PC-9 (cell line): Measurements from ENCODE around the gene OCA2. TPM values are rescaled to one million over a fixed set of nuclear protein-coding genes. Genes with fewer than 3 reads are reported as not detected.

Experiments used
- BruUV-seq: library from RNA; stranded (reverse); fragments of 400-500 nt; replicated peaks from 2 replicates; lab custom pipeline; 2021; lab: Mats Ljungman, UMichigan
- CTCF ChIA-PET: fragments of 300-600 bp; sonication (Branson Sonifier 250); formaldehyde crosslinking; loops from one replicate; lab custom pipeline; 2022; ENCODE audit warnings: antibody characterized with exemption; lab: Charles Lee
- POLR2A ChIA-PET: fragments of 300-600 bp; sonication (Branson Sonifier 250); formaldehyde crosslinking; loops from one replicate; lab custom pipeline; 2022; ENCODE audit warnings: antibody characterized with exemption; ENCODE audit not compliant: unreplicated experiment; lab: Charles Lee
- DNase-seq, 2 experiments: peaks; one replicate each; pipeline versions ENCODE4 v3.0.0 to v3.0.0-alpha.2; 2015 to 2022; ENCODE audit warnings: mixed read lengths in 1 of 2
- H2AFZ ChIP-seq: fragments of 200-600 bp; sonication (generic); 2 replicates; pipeline ENCODE4 v1.8.1; 2017; ENCODE audit warnings: antibody characterized with exemption
- H3F3A ChIP-seq: fragments of 200-600 bp; sonication (generic); 2 replicates; pipeline ENCODE4 v1.8.1; 2017; ENCODE audit warnings: antibody characterized with exemption, mild to moderate bottlenecking, low read depth; ENCODE audit not compliant: insufficient read depth
- H3K27ac ChIP-seq: fragments of 200-600 bp; sonication (generic); 2 replicates; pipeline ENCODE4 v1.6.1; 2016; ENCODE audit warnings: mixed run types
- H3K27me3 ChIP-seq: fragments of 200-600 bp; sonication (generic); 2 replicates; pipeline ENCODE4 v1.6.1; 2016; ENCODE audit warnings: low read depth, mixed run types; ENCODE audit not compliant: insufficient read depth
- H3K36me3 ChIP-seq: fragments of 200-600 bp; sonication (generic); 2 replicates; pipeline ENCODE4 v1.6.1; 2016; ENCODE audit warnings: low read depth, mixed run types
- H3K4me1 ChIP-seq: fragments of 200-600 bp; sonication (generic); replicated peaks from 2 replicates; pipeline ENCODE4 v1.6.1; 2016; ENCODE audit warnings: mixed run types; ENCODE audit not compliant: insufficient read depth
- H3K4me2 ChIP-seq: fragments of 200-600 bp; sonication (generic); 2 replicates; pipeline ENCODE4 v1.6.1; 2017; ENCODE audit warnings: mixed run types
- H3K4me3 ChIP-seq: fragments of 200-600 bp; sonication (generic); 2 replicates; pipeline ENCODE4 v1.6.1; 2016; ENCODE audit warnings: mixed run types
- H3K79me2 ChIP-seq: fragments of 200-600 bp; sonication (generic); 2 replicates; pipeline ENCODE4 v1.6.1; 2017; ENCODE audit warnings: low read depth, mixed run types
- H3K9me2 ChIP-seq: fragments of 200-600 bp; sonication (generic); 2 replicates; pipeline ENCODE4 v1.8.1; 2017; ENCODE audit warnings: mild to moderate bottlenecking; ENCODE audit not compliant: insufficient read depth
- H3K9me3 ChIP-seq: fragments of 200-600 bp; sonication (generic); 2 replicates; pipeline ENCODE4 v1.8.1; 2016; ENCODE audit warnings: low read depth; ENCODE audit not compliant: insufficient read depth
- H4K20me1 ChIP-seq: fragments of 200-600 bp; sonication (generic); 2 replicates; pipeline ENCODE4 v1.8.1; 2017; ENCODE audit not compliant: insufficient read depth
- EZH2 ChIP-seq: fragments of 200-600 bp; sonication (generic); IDR thresholded peaks from 2 replicates; pipeline ENCODE4 v1.8.0; 2017; ENCODE audit warnings: antibody characterized with exemption, low read depth
- intact Hi-C: fragments of 100-400 bp; cut with micrococcal nuclease; formaldehyde crosslinking; loops from one replicate; pipeline ENCODE4 v1.10.0; 2022; ENCODE audit not compliant: unreplicated experiment
- total RNA-seq: library from RNA; stranded (reverse); gene quantifications from 2 replicates; pipeline ENCODE4 v1.2.3, GENCODE V29; 2021
- TF ChIP-seq, protein P1 (sequence below): fragments of 200-600 bp; sonication (generic); conservative IDR thresholded peaks from 2 replicates; pipeline ENCODE4 v1.6.1; 2017; ENCODE audit warnings: mixed run types, antibody characterized with exemption, mild to moderate bottlenecking, moderate library complexity

Gene OCA2
- total RNA-seq, 1 experiment from 2014 or later: not detected

- Histone ChIP-seq H3F3A (no peaks in the 10 kb centered on the region), H3K4me2 (no peak overlapping the region), H3K36me3 (no peaks in the 10 kb centered on the region), H3K4me3 (no peak overlapping the region), H2AFZ (no peak overlapping the region), H3K79me2 (no peaks in the 10 kb centered on the region), H3K9me3 (no peaks in the 10 kb centered on the region), H3K9me2 (no peaks in the 10 kb centered on the region), H3K27ac (no peak overlapping the region), H4K20me1 (no peaks in the 10 kb centered on the region), H3K4me1 (no peaks in the 10 kb centered on the region), H3K27me3 (peaks cover 20% of the 10 kb centered on the region)
- ChIA-PET CTCF (no interaction called here), POLR2A (no interaction called here)
- intact Hi-C loops: no loop called here
- DNase-seq: no peak
- TF ChIP-seq, protein P1, sequence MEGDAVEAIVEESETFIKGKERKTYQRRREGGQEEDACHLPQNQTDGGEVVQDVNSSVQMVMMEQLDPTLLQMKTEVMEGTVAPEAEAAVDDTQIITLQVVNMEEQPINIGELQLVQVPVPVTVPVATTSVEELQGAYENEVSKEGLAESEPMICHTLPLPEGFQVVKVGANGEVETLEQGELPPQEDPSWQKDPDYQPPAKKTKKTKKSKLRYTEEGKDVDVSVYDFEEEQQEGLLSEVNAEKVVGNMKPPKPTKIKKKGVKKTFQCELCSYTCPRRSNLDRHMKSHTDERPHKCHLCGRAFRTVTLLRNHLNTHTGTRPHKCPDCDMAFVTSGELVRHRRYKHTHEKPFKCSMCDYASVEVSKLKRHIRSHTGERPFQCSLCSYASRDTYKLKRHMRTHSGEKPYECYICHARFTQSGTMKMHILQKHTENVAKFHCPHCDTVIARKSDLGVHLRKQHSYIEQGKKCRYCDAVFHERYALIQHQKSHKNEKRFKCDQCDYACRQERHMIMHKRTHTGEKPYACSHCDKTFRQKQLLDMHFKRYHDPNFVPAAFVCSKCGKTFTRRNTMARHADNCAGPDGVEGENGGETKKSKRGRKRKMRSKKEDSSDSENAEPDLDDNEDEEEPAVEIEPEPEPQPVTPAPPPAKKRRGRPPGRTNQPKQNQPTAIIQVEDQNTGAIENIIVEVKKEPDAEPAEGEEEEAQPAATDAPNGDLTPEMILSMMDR: no peak
- no peak for TF ChIP-seq EZH2
- no TSS peak for BruUV-seq
Observed at GRCh38 chr15:28005004-28005527, 94.0 kb downstream of the OCA2 start.

GRCh38 chr15:28004143-28005003 lies 94.7 kb downstream of the OCA2 start:
- POLR2A ChIA-PET: no interaction called here
- H3K4me2 ChIP-seq: no peak overlapping the region
- TF ChIP-seq EZH2: no peak
- TF ChIP-seq, protein P1: no peak

DNA sequence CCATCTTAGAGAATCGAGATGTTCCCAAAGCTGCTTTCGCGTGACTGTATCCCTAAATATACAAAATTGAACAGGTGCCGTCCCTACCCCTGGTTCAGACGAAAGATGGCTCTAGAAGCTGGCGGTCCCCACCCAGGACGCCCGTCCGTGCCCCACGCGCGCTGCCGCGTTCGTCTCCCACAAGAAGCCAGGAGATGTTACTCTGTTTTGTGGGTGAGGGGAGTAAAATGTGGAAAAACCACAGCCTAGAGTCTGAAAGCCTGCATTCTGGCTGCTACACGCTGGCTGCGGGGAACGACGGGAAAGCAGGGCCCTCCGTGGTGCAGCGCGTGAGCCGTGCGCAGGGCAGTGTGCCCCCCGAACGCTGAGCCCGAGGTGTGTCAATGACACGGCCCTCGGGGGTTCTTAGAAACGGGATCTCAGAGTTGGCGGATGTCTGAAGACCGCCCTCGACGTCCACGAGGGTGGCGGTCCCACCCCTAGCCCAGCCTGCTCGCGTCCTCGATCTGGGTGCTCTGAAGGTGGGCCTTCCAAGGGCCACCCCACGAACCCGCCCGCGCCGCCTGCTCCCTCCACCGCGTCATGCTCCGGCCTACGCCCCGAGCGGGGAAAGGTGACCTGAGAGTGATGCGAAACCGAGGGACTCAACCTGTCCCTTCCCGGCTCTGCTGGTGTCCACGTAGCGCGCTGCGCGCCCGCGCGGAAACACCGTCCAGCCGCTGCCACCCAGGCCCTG lies 95.6 kb downstream of the OCA2 start:
- TF ChIP-seq, protein P1: no peak
- no peak for TF ChIP-seq EZH2
- intact Hi-C loops: no loop called here
- Histone ChIP-seq H3K4me1 (no peaks in the 10 kb centered on the region), H3K9me3 (no peaks in the 10 kb centered on the region), H3K27ac (no peak overlapping the region), H3K4me3 (no peak overlapping the region), H3K79me2 (no peaks in the 10 kb centered on the region), H4K20me1 (no peaks in the 10 kb centered on the region), H2AFZ (no peak overlapping the region), H3K27me3 (peaks cover 20% of the 10 kb centered on the region), H3K36me3 (no peaks in the 10 kb centered on the region), H3F3A (no peaks in the 10 kb centered on the region), H3K4me2 (no peak overlapping the region), H3K9me2 (no peaks in the 10 kb centered on the region)
- CTCF ChIA-PET: no interaction called here
- no peak for DNase-seq
- no TSS peak for BruUV-seq
- POLR2A ChIA-PET: no interaction called here

More at GRCh38 chr15:28004143-28005003, 94.7 kb downstream of the OCA2 start:
- Histone ChIP-seq H3K27me3 (peaks cover 20% of the 10 kb centered on the region), H3K79me2 (no peaks in the 10 kb centered on the region), H3K36me3 (no peaks in the 10 kb centered on the region), H4K20me1 (no peaks in the 10 kb centered on the region), H3K27ac (no peak overlapping the region), H3K9me2 (no peaks in the 10 kb centered on the region), H3K9me3 (no peaks in the 10 kb centered on the region), H3K4me3 (no peak overlapping the region), H3F3A (no peaks in the 10 kb centered on the region), H3K4me1 (no peaks in the 10 kb centered on the region), H2AFZ (no peak overlapping the region)
- BruUV-seq: no TSS peak
- CTCF ChIA-PET: no interaction called here
- DNase-seq: no peak
- intact Hi-C loops: no loop called here
